ENCODE results near the gene SSR4. TPM values are rescaled to one million over a fixed set of nuclear protein-coding genes. Genes with fewer than 3 reads are reported as not detected.

SSR4 gene
- total RNA-seq, 1 experiment from 2014 or later, result 203 TPM

GRCh38 chrX:153804621-153805020, 10.2 kb downstream of the SSR4 start (continued):
- TF ChIP-seq NFE2L1 (CRISPR knock-in tag; IDR thresholded peaks at IDR 0.05), result no peak
- no peak for TF ChIP-seq AR (CRISPR knock-in tag; IDR thresholded peaks at IDR 0.05)
- TF ChIP-seq AFF4 (CRISPR knock-in tag; IDR thresholded peaks at IDR 0.05; ENCODE audit: borderline replicate concordance), result no peak
- TF ChIP-seq NR2C2 (CRISPR knock-in tag; IDR thresholded peaks at IDR 0.05), result no peak
- no peak for TF ChIP-seq SMAD4 (CRISPR knock-in tag; IDR thresholded peaks at IDR 0.05)
- TF ChIP-seq ATF3 (CRISPR knock-in tag; conservative IDR thresholded peaks at IDR 0.05), result no peak

DNA sequence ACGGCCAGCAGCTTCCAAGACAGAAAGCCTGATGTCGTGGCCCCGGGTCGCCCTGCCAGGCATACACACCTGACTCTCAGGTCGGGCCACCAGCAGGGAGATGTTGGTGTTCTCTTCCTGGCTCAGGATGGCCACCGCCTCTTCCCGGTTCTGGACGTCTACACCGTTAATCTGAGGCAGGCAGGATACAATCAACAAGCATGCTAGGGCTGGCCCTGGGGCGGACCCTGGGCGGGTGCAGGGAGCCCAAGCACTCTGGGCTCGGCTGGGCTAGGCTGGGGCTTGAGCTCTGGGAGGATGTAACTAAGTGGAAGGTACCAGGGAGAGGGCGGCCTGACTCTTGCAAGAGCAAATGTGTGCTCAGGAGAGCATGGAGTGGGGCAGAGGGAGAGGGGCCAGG, 11.0 kb downstream of the SSR4 start:
- CTCF ChIA-PET, result interaction anchor here (0.6 to 1.0 kb wide), 2 partner anchors 77 to 142 kb away, joined by 3 read pairs; no protein-coding TSS in a partner anchor
- POLR2A ChIA-PET, result no interaction called here
- TF ChIP-seq ZNF121 (CRISPR knock-in tag; IDR thresholded peaks at IDR 0.05) (no peak), JAZF1 (CRISPR knock-in tag; IDR thresholded peaks at IDR 0.05) (no peak), ATF3 (CRISPR knock-in tag; conservative IDR thresholded peaks at IDR 0.05) (no peak), TEAD4 (CRISPR knock-in tag; IDR thresholded peaks at IDR 0.05) (no peak), ATF1 (CRISPR knock-in tag; IDR thresholded peaks at IDR 0.05) (no peak), ZSCAN18 (CRISPR knock-in tag; IDR thresholded peaks at IDR 0.05) (no peak), NR3C1 (CRISPR knock-in tag; conservative IDR thresholded peaks at IDR 0.05; ENCODE audit: low read depth) (no peak), ZNF396 (CRISPR knock-in tag; IDR thresholded peaks at IDR 0.05; ENCODE audit: borderline replicate concordance) (no peak), ZNF263 (CRISPR knock-in tag; IDR thresholded peaks at IDR 0.05; ENCODE audit: low read depth) (no peak), PRRX2 (CRISPR knock-in tag; IDR thresholded peaks at IDR 0.05) (no peak), RORB (CRISPR knock-in tag; IDR thresholded peaks at IDR 0.05) (no peak), ZNF671 (CRISPR knock-in tag; IDR thresholded peaks at IDR 0.05) (no peak), FOXP1 (CRISPR knock-in tag; IDR thresholded peaks at IDR 0.05; ENCODE audit: borderline replicate concordance) (no peak), ATF2 (CRISPR knock-in tag; IDR thresholded peaks at IDR 0.05; ENCODE audit: borderline replicate concordance, low read depth) (no peak), NR1H2 (CRISPR knock-in tag; IDR thresholded peaks at IDR 0.05) (no peak), FOXK1 (CRISPR knock-in tag; IDR thresholded peaks at IDR 0.05) (no peak)
- TF ChIP-seq, protein P1, sequence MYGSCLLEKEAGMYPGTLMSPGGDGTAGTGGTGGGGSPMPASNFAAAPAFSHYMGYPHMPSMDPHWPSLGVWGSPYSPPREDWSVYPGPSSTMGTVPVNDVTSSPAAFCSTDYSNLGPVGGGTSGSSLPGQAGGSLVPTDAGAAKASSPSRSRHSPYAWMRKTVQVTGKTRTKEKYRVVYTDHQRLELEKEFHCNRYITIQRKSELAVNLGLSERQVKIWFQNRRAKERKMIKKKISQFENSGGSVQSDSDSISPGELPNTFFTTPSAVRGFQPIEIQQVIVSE (CRISPR knock-in tag; IDR thresholded peaks at IDR 0.05; ENCODE audit: borderline replicate concordance), result no peak
- TF ChIP-seq, protein P2, sequence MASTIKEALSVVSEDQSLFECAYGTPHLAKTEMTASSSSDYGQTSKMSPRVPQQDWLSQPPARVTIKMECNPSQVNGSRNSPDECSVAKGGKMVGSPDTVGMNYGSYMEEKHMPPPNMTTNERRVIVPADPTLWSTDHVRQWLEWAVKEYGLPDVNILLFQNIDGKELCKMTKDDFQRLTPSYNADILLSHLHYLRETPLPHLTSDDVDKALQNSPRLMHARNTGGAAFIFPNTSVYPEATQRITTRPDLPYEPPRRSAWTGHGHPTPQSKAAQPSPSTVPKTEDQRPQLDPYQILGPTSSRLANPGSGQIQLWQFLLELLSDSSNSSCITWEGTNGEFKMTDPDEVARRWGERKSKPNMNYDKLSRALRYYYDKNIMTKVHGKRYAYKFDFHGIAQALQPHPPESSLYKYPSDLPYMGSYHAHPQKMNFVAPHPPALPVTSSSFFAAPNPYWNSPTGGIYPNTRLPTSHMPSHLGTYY (CRISPR knock-in tag; IDR thresholded peaks at IDR 0.05), result no peak
- TF ChIP-seq, protein P3, sequence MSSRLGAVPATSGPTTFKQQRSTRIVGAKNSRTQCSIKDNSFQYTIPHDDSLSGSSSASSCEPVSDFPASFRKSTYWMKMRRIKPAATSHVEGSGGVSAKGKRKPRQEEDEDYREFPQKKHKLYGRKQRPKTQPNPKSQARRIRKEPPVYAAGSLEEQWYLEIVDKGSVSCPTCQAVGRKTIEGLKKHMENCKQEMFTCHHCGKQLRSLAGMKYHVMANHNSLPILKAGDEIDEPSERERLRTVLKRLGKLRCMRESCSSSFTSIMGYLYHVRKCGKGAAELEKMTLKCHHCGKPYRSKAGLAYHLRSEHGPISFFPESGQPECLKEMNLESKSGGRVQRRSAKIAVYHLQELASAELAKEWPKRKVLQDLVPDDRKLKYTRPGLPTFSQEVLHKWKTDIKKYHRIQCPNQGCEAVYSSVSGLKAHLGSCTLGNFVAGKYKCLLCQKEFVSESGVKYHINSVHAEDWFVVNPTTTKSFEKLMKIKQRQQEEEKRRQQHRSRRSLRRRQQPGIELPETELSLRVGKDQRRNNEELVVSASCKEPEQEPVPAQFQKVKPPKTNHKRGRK (CRISPR knock-in tag; IDR thresholded peaks at IDR 0.05; ENCODE audit: borderline replicate concordance), result no peak

More for the DNA sequence above, 11.0 kb downstream of the SSR4 start:
- Mint-ChIP-seq H3K27me3 (ENCODE audit: low read depth) (no peaks in the 10 kb centered on the region), H3K9me3 (no peaks in the 10 kb centered on the region), H3K4me3 (no peak overlapping the region), H3K27ac (no peak overlapping the region), H3K36me3 (peaks cover 7% of the 10 kb centered on the region), H3K4me1 (peaks cover 10% of the 10 kb centered on the region)
- ATAC-seq (no peak), DNase-seq (ENCODE audit: low spot score) (no peak)

Data from WTC11 (cell line).